DND-41 (cell line): ENCODE results near the gene UNC119B.

Source experiments
- ATAC-seq: fragments of 200-7000 bp; cut with Tn5 transposase; 3 replicates; pipeline ENCODE4 v1.9.1; 2021; ENCODE audit warnings: low read depth; ENCODE audit not compliant: insufficient read depth
- DNase-seq: peaks from one replicate; pipeline ENCODE4 v3.0.0-alpha.2; 2020
- H2AFZ ChIP-seq: 2 replicates; pipeline ENCODE4 v1.6.0; 2012; ENCODE audit warnings: low read depth, low read length
- H3K27ac ChIP-seq: 2 replicates; pipeline ENCODE4 v1.5.1; 2012; ENCODE audit warnings: low read length, inconsistent platforms
- H3K27me3 ChIP-seq: fragments of 200-600 bp; sonication (generic); 2 replicates; pipeline ENCODE4 v1.6.0; 2012; ENCODE audit warnings: low read length, mild to moderate bottlenecking, inconsistent platforms; ENCODE audit not compliant: insufficient read depth, poor library complexity
- H3K36me3 ChIP-seq: 2 replicates; pipeline ENCODE4 v1.5.1; 2012; ENCODE audit warnings: low read length, inconsistent platforms; ENCODE audit not compliant: insufficient read depth
- H3K4me1 ChIP-seq: 2 replicates; pipeline ENCODE4 v1.5.1; 2012; ENCODE audit warnings: mild to moderate bottlenecking, low read length; ENCODE audit not compliant: insufficient read depth
- H3K4me2 ChIP-seq: 2 replicates; pipeline ENCODE4 v1.6.0; 2012; ENCODE audit warnings: mild to moderate bottlenecking, moderate library complexity, low read length, inconsistent platforms; ENCODE audit not compliant: insufficient read depth
- H3K4me3 ChIP-seq, 2 experiments: fragments of 200-600 bp in 1 of 2; shearing (Covaris generic) in 1 of 2; 2 replicates each; pipeline ENCODE4 v1.5.1; 2012 to 2016; ENCODE audit warnings: inconsistent platforms in 2 of 2, low read length in 2 of 2, mild to moderate bottlenecking in 2 of 2, low read depth in 1 of 2, moderate library complexity in 1 of 2
- H3K79me2 ChIP-seq: 2 replicates; pipeline ENCODE4 v1.6.0; 2012; ENCODE audit warnings: low read length, inconsistent platforms; ENCODE audit not compliant: insufficient read depth
- H3K9ac ChIP-seq: 2 replicates; pipeline ENCODE4 v1.6.0; 2012; ENCODE audit warnings: low read depth, mild to moderate bottlenecking, inconsistent platforms, low read length, moderate library complexity
- H3K9me3 ChIP-seq: 2 replicates; pipeline ENCODE4 v1.5.1; 2012; ENCODE audit warnings: low read length, moderate library complexity, mild to moderate bottlenecking, inconsistent platforms; ENCODE audit not compliant: insufficient read depth, severe bottlenecking
- H4K20me1 ChIP-seq: 2 replicates; pipeline ENCODE4 v1.6.0; 2012; ENCODE audit warnings: low read length; ENCODE audit not compliant: insufficient read depth
- EZH2 ChIP-seq: IDR thresholded peaks from 3 replicates; pipeline ENCODE4 v1.6.1; 2012; ENCODE audit warnings: borderline replicate concordance, low read depth, mild to moderate bottlenecking, moderate library complexity, low read length, inconsistent platforms; ENCODE audit not compliant: severe bottlenecking
- TF ChIP-seq, protein P1 (sequence below): IDR thresholded peaks from 2 replicates; pipeline ENCODE4 v1.5.1; 2012; ENCODE audit warnings: borderline replicate concordance, low read length, moderate library complexity, mild to moderate bottlenecking; ENCODE audit not compliant: poor library complexity, severe bottlenecking; ENCODE audit errors: extremely low read depth

UNC119B gene

DNA sequence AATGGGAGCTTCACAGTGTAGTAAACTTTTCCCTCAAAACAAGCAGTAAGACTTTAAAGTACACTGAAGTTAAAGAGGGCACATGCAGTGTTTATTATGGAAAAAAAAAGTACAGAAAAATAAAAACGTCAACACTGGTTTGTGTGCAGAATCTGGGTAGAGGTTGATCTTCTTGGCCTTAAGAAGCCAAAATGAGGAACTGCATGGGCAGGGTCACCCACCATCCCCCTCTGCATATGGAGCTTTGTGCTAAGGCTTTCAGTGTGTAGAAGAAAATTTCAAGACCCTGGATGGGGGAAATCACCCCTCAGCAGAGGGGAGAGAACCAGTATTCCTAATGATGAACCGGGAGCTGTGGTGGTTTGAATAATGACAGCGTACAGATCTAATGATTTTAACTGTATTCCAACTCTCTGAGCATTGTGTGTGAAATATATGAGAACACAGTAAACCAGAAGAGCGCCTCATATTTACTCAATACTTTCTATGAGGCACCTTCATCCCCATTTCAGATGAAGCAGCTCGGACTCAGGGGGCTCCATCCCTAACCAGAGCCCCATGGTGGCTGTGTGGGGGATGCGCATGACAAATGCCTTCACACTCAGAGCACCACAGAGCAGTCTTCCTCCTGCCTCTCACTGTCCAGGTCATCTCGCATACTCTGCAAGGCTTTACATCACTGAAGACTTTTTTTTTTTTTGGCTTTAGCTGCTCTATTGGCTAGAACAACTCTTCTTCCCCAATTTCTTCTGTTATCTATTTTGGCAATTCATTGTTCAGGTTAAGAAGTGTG, 48.7 kb downstream of the UNC119B start:
- no peak for DNase-seq
- Histone ChIP-seq H3K27me3 (no peaks in the 10 kb centered on the region), H3K9me3 (peaks cover 4% of the 10 kb centered on the region), H3K79me2 (no peaks in the 10 kb centered on the region), H4K20me1 (no peaks in the 10 kb centered on the region), H3K4me1 (no peaks in the 10 kb centered on the region), H3K27ac (no peak overlapping the region), H3K9ac (no peak overlapping the region), H3K4me3 (no peak overlapping the region), H2AFZ (no peak overlapping the region), H3K36me3 (peaks cover 38% of the 10 kb centered on the region), H3K4me2 (no peak overlapping the region)
- TF ChIP-seq EZH2, result no peak
- ATAC-seq, result no peak; the same call in 1 of the 3 replicates

DNA sequence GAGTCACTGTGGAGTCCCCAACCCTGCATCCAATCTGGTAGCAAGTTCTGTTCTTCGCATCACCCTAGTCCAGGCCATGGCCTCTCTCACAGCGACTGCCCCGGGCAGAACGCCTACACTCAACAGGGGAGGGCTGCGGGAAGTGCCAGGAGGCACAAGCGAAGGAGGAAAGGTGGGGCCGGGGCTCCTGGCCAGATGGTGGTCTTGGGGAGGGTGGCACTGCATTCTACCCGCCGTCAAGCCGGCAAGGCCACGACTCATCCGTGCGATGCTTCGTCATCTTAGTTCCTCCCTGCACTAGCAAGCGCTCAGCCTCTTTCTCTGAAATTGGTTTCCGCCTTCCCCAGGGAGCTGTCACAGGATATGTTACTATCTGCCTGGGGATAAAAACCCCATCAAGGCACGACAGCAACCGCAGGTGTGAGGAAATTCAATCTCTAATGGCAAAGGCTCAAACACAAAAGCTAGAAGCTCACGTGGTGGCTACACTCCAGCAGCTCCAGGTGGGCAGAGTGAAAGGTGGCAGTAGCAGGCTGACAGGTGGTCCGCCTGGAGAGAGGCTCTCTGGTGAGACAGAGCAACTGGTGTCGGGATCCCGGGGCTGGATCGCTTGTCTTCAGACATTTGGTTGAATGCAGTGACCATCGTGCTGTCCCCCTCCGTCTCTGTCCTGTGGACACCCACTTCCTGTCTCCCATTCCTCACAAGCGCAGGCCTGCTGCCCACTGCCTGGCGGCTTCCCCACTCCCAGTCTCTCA, 49.5 kb downstream of the UNC119B start:
- no peaks in the 10 kb centered on the region for H3K4me1 ChIP-seq
- H3K27me3 ChIP-seq, result no peaks in the 10 kb centered on the region
- no peak overlapping the region for H3K9ac ChIP-seq
- no peak for DNase-seq
- no peaks in the 10 kb centered on the region for H4K20me1 ChIP-seq
- no peak for TF ChIP-seq EZH2
- TF ChIP-seq, protein P1, sequence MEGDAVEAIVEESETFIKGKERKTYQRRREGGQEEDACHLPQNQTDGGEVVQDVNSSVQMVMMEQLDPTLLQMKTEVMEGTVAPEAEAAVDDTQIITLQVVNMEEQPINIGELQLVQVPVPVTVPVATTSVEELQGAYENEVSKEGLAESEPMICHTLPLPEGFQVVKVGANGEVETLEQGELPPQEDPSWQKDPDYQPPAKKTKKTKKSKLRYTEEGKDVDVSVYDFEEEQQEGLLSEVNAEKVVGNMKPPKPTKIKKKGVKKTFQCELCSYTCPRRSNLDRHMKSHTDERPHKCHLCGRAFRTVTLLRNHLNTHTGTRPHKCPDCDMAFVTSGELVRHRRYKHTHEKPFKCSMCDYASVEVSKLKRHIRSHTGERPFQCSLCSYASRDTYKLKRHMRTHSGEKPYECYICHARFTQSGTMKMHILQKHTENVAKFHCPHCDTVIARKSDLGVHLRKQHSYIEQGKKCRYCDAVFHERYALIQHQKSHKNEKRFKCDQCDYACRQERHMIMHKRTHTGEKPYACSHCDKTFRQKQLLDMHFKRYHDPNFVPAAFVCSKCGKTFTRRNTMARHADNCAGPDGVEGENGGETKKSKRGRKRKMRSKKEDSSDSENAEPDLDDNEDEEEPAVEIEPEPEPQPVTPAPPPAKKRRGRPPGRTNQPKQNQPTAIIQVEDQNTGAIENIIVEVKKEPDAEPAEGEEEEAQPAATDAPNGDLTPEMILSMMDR, result no peak
- H3K4me2 ChIP-seq, result no peak overlapping the region
- no peak for ATAC-seq
- H3K36me3 ChIP-seq, result peaks cover 45% of the 10 kb centered on the region
- no peak overlapping the region for H2AFZ ChIP-seq
- H3K27ac ChIP-seq, result no peak overlapping the region
- H3K9me3 ChIP-seq, result peaks cover 3% of the 10 kb centered on the region
- no peak overlapping the region for H3K4me3 ChIP-seq
- H3K79me2 ChIP-seq, result no peaks in the 10 kb centered on the region

DNA sequence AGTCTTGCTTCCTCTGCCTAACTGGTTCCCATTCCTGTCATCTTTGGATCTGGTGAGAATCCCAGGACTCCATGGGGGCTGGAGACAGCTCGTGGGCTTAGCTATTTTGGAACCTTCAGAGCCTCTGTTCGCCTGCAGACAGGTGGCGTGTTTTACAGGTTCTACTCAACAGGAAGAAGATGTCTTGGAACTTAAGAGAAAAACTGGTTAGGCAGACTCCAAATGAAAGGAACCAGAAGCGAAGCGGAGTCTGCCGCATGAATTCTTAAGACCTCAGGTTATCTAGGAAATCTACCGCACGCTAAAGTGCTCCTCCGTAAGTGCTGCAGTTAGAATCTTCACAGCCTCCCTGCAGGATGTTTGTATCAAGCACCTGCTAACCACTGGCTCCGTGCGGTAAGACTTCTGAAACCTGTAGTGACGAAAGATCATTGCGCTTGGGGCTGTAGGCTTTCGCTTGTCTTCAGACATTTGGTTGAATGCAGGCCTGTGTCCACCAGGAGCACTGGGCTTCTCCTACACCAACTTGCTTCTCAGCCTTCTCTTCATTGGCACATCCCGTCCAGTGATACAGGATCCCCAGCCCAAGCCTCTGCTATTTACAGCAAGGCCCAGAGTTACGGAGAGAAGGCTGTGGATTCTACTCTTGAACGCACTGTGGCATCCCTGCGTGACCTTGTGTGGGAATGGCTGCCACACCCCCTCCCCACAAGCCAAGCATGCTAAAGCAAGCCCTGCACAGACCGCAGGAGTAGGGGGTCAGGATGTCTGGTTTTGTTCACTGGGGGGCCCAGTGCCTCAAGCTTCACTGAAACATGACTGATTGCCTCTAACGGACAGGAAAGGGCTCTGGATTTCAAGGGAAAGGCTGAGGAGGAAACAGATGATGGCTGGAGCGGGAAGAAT, 50.3 kb downstream of the UNC119B start:
- no peak overlapping the region for H3K4me2 ChIP-seq
- no peak overlapping the region for H3K27ac ChIP-seq
- DNase-seq (no peak), ATAC-seq (no peak)
- no peaks in the 10 kb centered on the region for H3K4me1 ChIP-seq
- peaks cover 53% of the 10 kb centered on the region for H3K36me3 ChIP-seq
- H3K4me3 ChIP-seq, result no peak overlapping the region
- H3K9me3 ChIP-seq, result no peaks in the 10 kb centered on the region
- H3K9ac ChIP-seq, result no peak overlapping the region
- H3K27me3 ChIP-seq, result no peaks in the 10 kb centered on the region
- H4K20me1 ChIP-seq, result no peaks in the 10 kb centered on the region
- H2AFZ ChIP-seq, result no peak overlapping the region
- H3K79me2 ChIP-seq, result no peaks in the 10 kb centered on the region
- TF ChIP-seq, protein P1, result no peak
- no peak for TF ChIP-seq EZH2
